Effector memory CD8-positive, alpha-beta T cell (primary cell): ENCODE results near the gene AKR7A2.

ENCODE experiments used
- ATAC-seq: fragments of 150-1000 bp; cut with Tn5 transposase; replicated peaks from 2 replicates; pipeline ENCODE4 v1.10.0; 2021; ENCODE audit warnings: mild to moderate bottlenecking, moderate library complexity
- DNase-seq, 3 experiments: peaks; one replicate each; pipeline ENCODE4 v3.0.0; 2021
- H3K27ac Mint-ChIP-seq, 2 donors: one replicate each; pipeline ENCODE4 v1.8.0; 2022; ENCODE audit warnings: mild to moderate bottlenecking in 2 of 2, mixed read lengths in 2 of 2, moderate library complexity in 2 of 2
- H3K27me3 Mint-ChIP-seq, 2 donors: one replicate each; pipeline ENCODE4 v1.8.0; 2022; ENCODE audit warnings: mixed read lengths in 2 of 2
- H3K36me3 Mint-ChIP-seq: one replicate; pipeline ENCODE4 v1.8.0; 2022; ENCODE audit warnings: mild to moderate bottlenecking, moderate library complexity, mixed read lengths; ENCODE audit not compliant: insufficient read depth
- H3K4me1 Mint-ChIP-seq, 2 donors: one replicate each; pipeline ENCODE4 v1.8.0; 2022; ENCODE audit warnings: low read depth in 2 of 2, mixed read lengths in 2 of 2
- H3K4me3 Mint-ChIP-seq, 2 donors: one replicate each; pipeline ENCODE4 v1.8.0; 2022; ENCODE audit warnings: mild to moderate bottlenecking in 2 of 2, mixed read lengths in 2 of 2, moderate library complexity in 2 of 2
- H3K9me3 Mint-ChIP-seq, 2 donors: one replicate each; pipeline ENCODE4 v1.8.0; 2022; ENCODE audit warnings: mixed read lengths in 2 of 2

The AKR7A2 gene

GRCh38 chr1:19349999-19350398 lies 38.1 kb upstream of the AKR7A2 start:
- H3K36me3 Mint-ChIP-seq, result peaks cover 70% of the 10 kb centered on the region
- H3K9me3 Mint-ChIP-seq, result no peaks in the 10 kb centered on the region
- peak overlapping the region in 1 of 2 donors; percentile 44 for H3K27ac Mint-ChIP-seq
- no peaks in the 10 kb centered on the region for H3K27me3 Mint-ChIP-seq
- no peak for DNase-seq
- no peak overlapping the region for H3K4me3 Mint-ChIP-seq
- peaks cover 0 to 4% of the 10 kb centered on the region in 2 donors for H3K4me1 Mint-ChIP-seq
- ATAC-seq, result no peak

- H3K27me3 Mint-ChIP-seq, result no peaks in the 10 kb centered on the region
- H3K4me3 Mint-ChIP-seq, result no peak overlapping the region
- ATAC-seq (no peak), DNase-seq (no peak)
- H3K4me1 Mint-ChIP-seq, result peaks cover 0 to 6% of the 10 kb centered on the region in 2 donors
- no peaks in the 10 kb centered on the region for H3K9me3 Mint-ChIP-seq
- H3K36me3 Mint-ChIP-seq, result peaks cover 67% of the 10 kb centered on the region
- no peak overlapping the region for H3K27ac Mint-ChIP-seq
Measured at GRCh38 chr1:19348441-19349198, 36.7 kb upstream of the AKR7A2 start.

DNA sequence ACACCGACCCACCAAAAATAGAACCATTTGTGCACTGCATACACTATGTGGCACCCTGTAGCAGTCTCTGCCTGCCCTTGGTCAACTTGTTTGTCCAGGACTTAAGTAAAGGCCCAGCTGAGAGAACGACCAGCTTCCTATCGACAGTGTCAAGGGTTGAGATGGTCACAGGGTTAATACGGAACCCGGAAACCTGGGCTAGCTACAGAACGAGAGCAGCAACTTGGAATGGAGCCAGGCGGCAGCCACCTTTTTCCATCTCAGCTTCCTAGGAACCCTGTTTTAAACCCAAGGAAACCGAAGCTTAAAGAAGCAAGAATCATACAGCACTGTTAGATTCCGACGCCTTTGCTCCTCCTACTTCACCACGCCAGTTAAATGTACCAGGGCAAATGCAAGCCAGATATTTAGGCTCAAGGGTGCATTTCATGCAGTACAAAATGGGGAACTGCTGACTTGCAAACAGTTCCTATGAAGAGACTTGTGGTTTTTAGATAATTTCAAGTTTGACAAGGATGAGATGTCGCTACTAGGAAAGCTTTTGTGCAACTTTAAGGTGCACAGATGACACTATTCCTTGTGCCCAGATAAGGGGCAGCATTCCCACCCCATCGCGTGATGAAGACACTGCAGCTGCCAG lies 35.7 kb upstream of the AKR7A2 start:
- DNase-seq (no peak), ATAC-seq (no peak)
- Mint-ChIP-seq H3K36me3 (peaks cover 70% of the 10 kb centered on the region), H3K4me1 (peaks cover 0 to 7% of the 10 kb centered on the region in 2 donors), H3K27me3 (no peaks in the 10 kb centered on the region), H3K27ac (no peak overlapping the region), H3K9me3 (no peaks in the 10 kb centered on the region), H3K4me3 (no peak overlapping the region)

DNA sequence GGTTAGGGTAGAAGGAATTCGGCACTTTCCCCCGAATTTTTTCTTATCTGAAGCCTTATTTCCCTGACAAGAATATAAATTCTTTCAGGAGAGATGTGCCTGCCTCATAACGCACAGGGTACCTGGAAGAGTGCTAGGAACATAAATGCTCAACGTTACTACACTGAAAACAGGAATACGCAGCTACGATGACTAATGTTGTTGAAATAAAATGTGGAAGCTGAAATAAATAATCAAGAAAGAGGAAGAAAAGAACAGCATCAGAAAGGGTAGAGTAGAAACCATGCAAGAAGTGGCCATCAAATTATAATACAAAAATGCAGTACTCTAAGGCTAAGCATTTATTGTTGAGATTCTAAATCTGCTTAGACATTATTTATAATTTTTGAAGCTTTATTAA lies 34.1 kb upstream of the AKR7A2 start:
- no peak for DNase-seq
- H3K4me1 Mint-ChIP-seq, result peaks cover 3 to 9% of the 10 kb centered on the region in 2 donors
- no peaks in the 10 kb centered on the region for H3K27me3 Mint-ChIP-seq
- no peaks in the 10 kb centered on the region for H3K9me3 Mint-ChIP-seq
- H3K36me3 Mint-ChIP-seq, result peaks cover 66% of the 10 kb centered on the region
- no peak for ATAC-seq
- no peak overlapping the region for H3K4me3 Mint-ChIP-seq
- H3K27ac Mint-ChIP-seq, result no peak overlapping the region

DNA sequence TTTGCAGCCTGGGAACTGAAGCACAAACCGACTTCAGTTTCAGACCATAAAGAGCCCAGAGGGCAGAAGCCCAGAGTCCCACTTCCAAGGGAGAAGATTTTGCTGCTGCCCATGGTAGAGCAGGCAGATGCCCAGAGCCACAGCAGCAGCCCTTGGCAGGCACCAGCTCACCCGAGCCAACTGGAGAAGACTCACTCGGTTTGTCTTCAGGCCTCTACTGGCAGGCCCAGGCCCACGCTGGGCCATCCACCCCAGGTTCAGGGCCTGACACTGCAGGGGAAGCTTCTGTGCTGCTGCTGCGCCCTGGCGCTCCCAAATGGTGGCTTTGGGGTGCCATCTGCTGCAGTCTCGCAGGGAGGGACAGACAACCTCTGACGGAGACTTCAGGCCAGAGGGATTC lies 33.4 kb upstream of the AKR7A2 start:
- no peak for DNase-seq
- no peak overlapping the region for H3K27ac Mint-ChIP-seq
- H3K27me3 Mint-ChIP-seq, result no peaks in the 10 kb centered on the region
- peaks cover 3 to 10% of the 10 kb centered on the region in 2 donors for H3K4me1 Mint-ChIP-seq
- no peak for ATAC-seq
- H3K4me3 Mint-ChIP-seq, result no peak overlapping the region
- peaks cover 66% of the 10 kb centered on the region for H3K36me3 Mint-ChIP-seq
- H3K9me3 Mint-ChIP-seq, result no peaks in the 10 kb centered on the region

DNA sequence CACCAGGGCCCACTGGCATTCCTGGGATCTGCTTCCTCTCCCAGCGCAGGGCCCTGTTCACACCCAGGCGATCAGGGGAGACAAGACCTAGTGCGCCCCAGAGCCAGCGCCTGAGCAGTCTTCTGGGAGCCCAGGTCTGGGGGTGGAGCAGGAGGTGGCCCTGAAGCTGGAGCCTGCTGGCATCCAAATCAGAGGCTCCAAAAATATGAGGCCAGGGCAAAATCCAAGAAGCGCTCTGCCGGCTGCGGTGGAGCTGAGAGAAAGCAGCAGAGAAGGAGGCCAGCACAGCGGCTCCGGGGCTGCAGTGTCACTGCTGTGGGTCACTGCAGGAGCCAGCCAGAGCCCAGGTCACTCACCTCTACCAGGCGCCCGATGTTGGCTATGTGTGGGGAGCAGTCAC lies 32.9 kb upstream of the AKR7A2 start:
- H3K4me3 Mint-ChIP-seq, result no peak overlapping the region
- no peaks in the 10 kb centered on the region for H3K9me3 Mint-ChIP-seq
- ATAC-seq, result no peak
- no peak overlapping the region for H3K27ac Mint-ChIP-seq
- peaks cover 62% of the 10 kb centered on the region for H3K36me3 Mint-ChIP-seq
- no peak for DNase-seq
- peaks cover 3 to 10% of the 10 kb centered on the region in 2 donors for H3K4me1 Mint-ChIP-seq
- no peaks in the 10 kb centered on the region for H3K27me3 Mint-ChIP-seq

GRCh38 chr1:19344372-19344810 lies 32.4 kb upstream of the AKR7A2 start:
- peaks cover 3 to 10% of the 10 kb centered on the region in 2 donors for H3K4me1 Mint-ChIP-seq
- H3K9me3 Mint-ChIP-seq, result no peaks in the 10 kb centered on the region
- peak; percentile 17 to 47 (median 40) for DNase-seq
- H3K4me3 Mint-ChIP-seq, result no peak overlapping the region
- peaks cover 58% of the 10 kb centered on the region for H3K36me3 Mint-ChIP-seq
- H3K27ac Mint-ChIP-seq, result no peak overlapping the region
- H3K27me3 Mint-ChIP-seq, result no peaks in the 10 kb centered on the region
- ATAC-seq, result peak; percentile 60

DNA sequence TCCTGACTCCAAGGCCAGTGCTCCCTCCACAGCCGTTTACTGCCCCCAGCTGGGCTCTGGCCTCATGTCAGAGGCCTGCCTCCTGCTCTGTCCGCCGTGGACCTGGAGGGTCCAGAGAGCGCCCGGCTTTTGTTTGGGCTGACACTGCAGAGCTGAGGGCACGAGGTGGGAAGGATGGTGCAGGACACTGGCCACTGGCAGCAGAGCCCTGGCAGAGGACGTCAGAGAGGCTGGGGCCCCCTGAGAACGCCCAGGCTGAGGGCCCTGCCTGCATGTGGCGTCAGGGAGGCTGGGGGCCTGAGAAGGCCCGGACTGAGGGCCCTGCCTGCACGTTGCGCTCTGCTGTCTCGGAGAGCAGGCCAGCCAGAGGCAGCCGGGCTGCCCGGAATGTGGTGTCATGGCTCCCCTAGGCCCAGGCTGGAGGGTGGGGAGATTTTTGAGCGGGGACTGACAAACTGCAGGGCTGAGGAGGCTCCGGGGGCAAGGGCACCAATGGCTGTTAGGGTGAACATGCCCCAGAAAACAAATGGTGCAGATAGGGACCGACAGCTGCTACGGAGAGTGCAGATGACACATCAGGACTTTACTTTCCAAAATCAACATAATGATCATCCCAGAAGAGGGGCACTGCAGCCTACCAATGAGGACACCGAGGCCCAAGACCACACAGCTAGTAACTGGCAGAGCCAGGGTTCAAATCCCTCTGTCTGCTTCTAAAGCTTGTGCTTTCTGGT lies 31.8 kb upstream of the AKR7A2 start:
- H3K27ac Mint-ChIP-seq, result no peak overlapping the region
- H3K4me1 Mint-ChIP-seq, result peaks cover 3 to 10% of the 10 kb centered on the region in 2 donors
- ATAC-seq (no peak), DNase-seq (no peak)
- H3K9me3 Mint-ChIP-seq, result no peaks in the 10 kb centered on the region
- peaks cover 56% of the 10 kb centered on the region for H3K36me3 Mint-ChIP-seq
- H3K27me3 Mint-ChIP-seq, result no peaks in the 10 kb centered on the region
- H3K4me3 Mint-ChIP-seq, result no peak overlapping the region

DNA sequence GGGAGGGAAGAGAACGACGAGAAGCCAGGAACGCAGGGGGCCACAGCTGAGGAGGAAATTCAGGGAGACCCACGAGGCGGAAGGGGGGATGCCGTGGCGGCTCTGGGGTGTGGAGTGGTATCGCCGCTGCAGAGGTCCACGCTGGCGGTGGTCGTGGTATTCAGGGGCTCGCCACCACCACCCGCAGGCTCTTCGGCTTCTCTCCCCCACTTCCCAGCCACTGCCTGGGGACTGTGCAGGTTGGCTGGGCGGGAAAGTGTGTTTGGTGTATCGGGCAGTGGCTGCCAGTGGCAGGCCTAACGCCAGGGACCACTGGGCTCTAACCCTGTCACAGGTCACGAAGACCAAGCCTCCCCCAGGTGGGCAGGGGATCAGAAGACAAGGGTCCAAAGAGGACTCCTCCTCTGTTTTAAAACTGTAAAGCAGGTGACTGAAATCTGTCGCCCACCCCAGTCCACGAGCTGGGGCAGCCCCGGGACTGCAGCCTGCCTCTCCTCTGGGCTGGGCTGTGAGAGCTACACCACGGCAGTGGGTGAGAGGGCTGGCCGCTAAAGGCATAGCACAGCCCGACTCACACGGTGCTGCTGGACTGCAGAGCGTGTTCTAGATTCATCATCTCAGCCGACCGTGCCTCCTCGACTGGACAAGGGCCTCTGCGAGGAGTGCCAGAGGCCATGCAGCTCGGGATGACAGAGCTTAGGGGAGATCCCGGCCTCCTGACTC lies 31.1 kb upstream of the AKR7A2 start:
- H3K27me3 Mint-ChIP-seq, result no peaks in the 10 kb centered on the region
- no peak for DNase-seq
- H3K27ac Mint-ChIP-seq, result no peak overlapping the region
- H3K4me3 Mint-ChIP-seq, result no peak overlapping the region
- peaks cover 57% of the 10 kb centered on the region for H3K36me3 Mint-ChIP-seq
- ATAC-seq, result no peak
- no peaks in the 10 kb centered on the region for H3K9me3 Mint-ChIP-seq
- peaks cover 3 to 10% of the 10 kb centered on the region in 2 donors for H3K4me1 Mint-ChIP-seq

DNA sequence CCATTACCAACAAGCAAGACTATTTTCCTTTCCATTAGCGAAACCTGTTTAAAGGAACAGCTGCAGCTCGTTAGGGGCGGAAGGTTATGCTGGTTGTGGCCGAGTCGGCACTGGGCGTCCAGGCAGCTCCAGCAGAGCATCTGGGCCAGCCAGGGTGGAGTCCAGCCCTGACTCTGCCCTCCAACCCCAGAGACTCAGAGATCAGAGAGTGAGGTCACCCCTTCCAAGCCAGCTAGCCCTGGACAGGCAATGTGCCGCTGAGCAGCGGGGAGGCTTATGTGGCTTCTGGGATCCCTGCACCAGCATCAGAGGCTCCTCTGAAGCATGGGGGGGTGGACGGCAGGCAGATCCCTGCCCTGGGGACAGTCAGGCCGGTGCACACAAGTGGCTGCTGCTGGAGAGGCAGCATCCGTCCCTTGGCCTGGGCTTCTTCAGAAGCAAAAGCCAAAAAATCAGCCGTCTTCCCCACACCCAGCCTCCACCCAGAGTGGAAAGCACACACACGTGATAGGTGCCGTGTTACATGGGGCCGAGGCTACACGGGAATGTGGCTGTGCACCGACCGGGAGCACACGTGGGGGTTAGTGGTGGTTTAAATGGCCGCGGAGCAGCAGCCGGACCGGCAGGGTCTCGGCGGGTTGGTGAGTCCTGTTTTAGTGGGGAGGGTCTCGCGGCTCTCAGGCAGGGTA lies 30.3 kb upstream of the AKR7A2 start:
- Mint-ChIP-seq H3K27me3 (no peaks in the 10 kb centered on the region), H3K4me3 (no peak overlapping the region), H3K36me3 (peaks cover 61% of the 10 kb centered on the region), H3K27ac (peak overlapping the region; percentile 19 to 83), H3K4me1 (peaks cover 3 to 10% of the 10 kb centered on the region in 2 donors), H3K9me3 (no peaks in the 10 kb centered on the region)
- no peak for DNase-seq
- ATAC-seq, result no peak

- peaks cover 63% of the 10 kb centered on the region for H3K36me3 Mint-ChIP-seq
- no peaks in the 10 kb centered on the region for H3K27me3 Mint-ChIP-seq
- peak; percentile 64 to 73 (median 68) for DNase-seq
- H3K9me3 Mint-ChIP-seq, result no peaks in the 10 kb centered on the region
- no peak overlapping the region for H3K4me3 Mint-ChIP-seq
- ATAC-seq, result peak; percentile 86
- H3K27ac Mint-ChIP-seq, result peak overlapping the region; percentile 19 to 83
- peaks cover 3 to 10% of the 10 kb centered on the region in 2 donors for H3K4me1 Mint-ChIP-seq
Measured at GRCh38 chr1:19341201-19342061, 29.5 kb upstream of the AKR7A2 start.

- ATAC-seq, result no peak
- Mint-ChIP-seq H3K27me3 (no peaks in the 10 kb centered on the region), H3K4me1 (peaks cover 3 to 11% of the 10 kb centered on the region in 2 donors), H3K27ac (peak overlapping the region in 1 of 2 donors; percentile 33), H3K4me3 (no peak overlapping the region), H3K9me3 (no peaks in the 10 kb centered on the region), H3K36me3 (peaks cover 62% of the 10 kb centered on the region)
- no peak for DNase-seq
Measured at GRCh38 chr1:19340387-19340937, 28.5 kb upstream of the AKR7A2 start.
